HepG2 (cell line): Measurements from ENCODE around the gene STH. TPM values are rescaled to one million over a fixed set of nuclear protein-coding genes. Genes with fewer than 3 reads are reported as not detected.

Experiments
- ARNT ChIP-seq: fragments of 450-650 bp; IDR thresholded peaks from 2 replicates; pipeline ENCODE4 v1.6.1; 2017
- BCL6 ChIP-seq: IDR thresholded peaks from 2 replicates; pipeline ENCODE4 v1.6.1; 2016; ENCODE audit warnings: missing genetic modification reagents, missing compliant biosample characterization
- MTA1 ChIP-seq: sonication (generic); formaldehyde crosslinking; IDR thresholded peaks from 2 replicates; pipeline ENCODE4 v1.4.0; 2020; ENCODE audit warnings: missing genetic modification reagents, mild to moderate bottlenecking, borderline replicate concordance
- NFKB2 ChIP-seq: sonication (generic); formaldehyde crosslinking; IDR thresholded peaks from 2 replicates; pipeline ENCODE4 v1.4.0; 2020; ENCODE audit warnings: missing genetic modification reagents, borderline replicate concordance
- NRL ChIP-seq: sonication (generic); formaldehyde crosslinking; IDR thresholded peaks from 2 replicates; pipeline ENCODE4 v1.5.0; 2020; ENCODE audit warnings: missing genetic modification reagents, mild to moderate bottlenecking, moderate library complexity, borderline replicate concordance
- PHF5A ChIP-seq: IDR thresholded peaks from one replicate; pipeline ENCODE4 v1.6.1; 2018; ENCODE audit warnings: low read depth, missing genetic modification reagents; ENCODE audit not compliant: unreplicated experiment
- RBFOX2 ChIP-seq: fragments of 200-400 bp; formaldehyde crosslinking; IDR thresholded peaks from 2 replicates; pipeline ENCODE4 v1.6.1; 2017; ENCODE audit warnings: low read depth, mild to moderate bottlenecking, low read length
- RXRB ChIP-seq: IDR thresholded peaks from 2 replicates; pipeline ENCODE4 v1.6.1; 2016; ENCODE audit warnings: borderline replicate concordance, missing genetic modification reagents, missing compliant biosample characterization
- SP5 ChIP-seq: IDR thresholded peaks from 2 replicates; pipeline ENCODE4 v1.6.1; 2016; ENCODE audit warnings: low read depth, borderline replicate concordance
- WIZ ChIP-seq: sonication (generic); formaldehyde crosslinking; IDR thresholded peaks from 2 replicates; pipeline ENCODE4 v1.5.1; 2020; ENCODE audit warnings: mild to moderate bottlenecking, missing genetic modification reagents
- ZBTB7B ChIP-seq: sonication (generic); formaldehyde crosslinking; IDR thresholded peaks from 2 replicates; pipeline ENCODE4 v1.4.0; 2020; ENCODE audit warnings: missing genetic modification reagents
- ZFY ChIP-seq: sonication (generic); formaldehyde crosslinking; IDR thresholded peaks from 2 replicates; pipeline ENCODE4 v1.4.0; 2020; ENCODE audit warnings: missing genetic modification reagents
- ZNF180 ChIP-seq: sonication (generic); formaldehyde crosslinking; IDR thresholded peaks from 2 replicates; pipeline ENCODE4 v1.4.0; 2020; ENCODE audit warnings: low read depth, missing genetic modification reagents, borderline replicate concordance
- ZNF550 ChIP-seq: sonication (generic); formaldehyde crosslinking; IDR thresholded peaks from 2 replicates; pipeline ENCODE4 v1.4.0; 2020; ENCODE audit warnings: mild to moderate bottlenecking, missing genetic modification reagents, borderline replicate concordance
- ZNF572 ChIP-seq: sonication (generic); formaldehyde crosslinking; IDR thresholded peaks from 2 replicates; pipeline ENCODE4 v1.5.1; 2020; ENCODE audit warnings: mild to moderate bottlenecking, missing genetic modification reagents
- ZNF720 ChIP-seq: sonication (generic); formaldehyde crosslinking; IDR thresholded peaks from 2 replicates; pipeline ENCODE4 v1.4.0; 2020; ENCODE audit warnings: missing genetic modification reagents
- ZNF788 ChIP-seq: sonication (generic); formaldehyde crosslinking; IDR thresholded peaks from 2 replicates; pipeline ENCODE4 v1.5.0; 2020; ENCODE audit warnings: mild to moderate bottlenecking, missing genetic modification reagents, borderline replicate concordance
- polyA plus RNA-seq, 8 experiments: library from polyadenylated mRNA; depleted of rRNA in 3 of 8; stranded (reverse) in 7 of 8; unstranded in 1 of 8; fragments of >200 nt; fragmentation: Illumina TruSeq in 4 of 8; extraction: Trizol in 4 of 8; gene quantifications; 2 replicates each; pipeline versions ENCODE4 v1.2.1 to v1.2.3, GENCODE V29; 2011 to 2016; ENCODE audit warnings: low read depth in 4 of 8, missing spikeins in 1 of 8, mixed read lengths in 1 of 8; ENCODE audit not compliant: insufficient read depth in 1 of 8
- total RNA-seq, 5 experiments: library from RNA; depleted of rRNA; stranded (reverse); fragments of >200 nt; fragmentation: Illumina TruSeq; extraction: Trizol; gene quantifications; 2 replicates each; pipeline ENCODE4 v1.2.3, GENCODE V29; 2016; ENCODE audit warnings: low read depth in 1 of 5
- TF ChIP-seq, protein P1 (sequence below): sonication (generic); formaldehyde crosslinking; IDR thresholded peaks from 2 replicates; pipeline ENCODE4 v1.8.1; 2022; ENCODE audit warnings: low read depth, mild to moderate bottlenecking, missing genetic modification reagents
- TF ChIP-seq, protein P2 (sequence below): IDR thresholded peaks from 2 replicates; pipeline ENCODE4 v1.6.1; 2012; ENCODE audit warnings: inconsistent platforms
- TF ChIP-seq, protein P3 (sequence below): sonication (generic); formaldehyde crosslinking; conservative IDR thresholded peaks from 2 replicates; pipeline ENCODE4 v1.8.1; 2023; ENCODE audit warnings: missing genetic modification reagents
- TF ChIP-seq, protein P4 (sequence below): sonication (generic); formaldehyde crosslinking; IDR thresholded peaks from 2 replicates; pipeline ENCODE4 v1.5.1; 2020; ENCODE audit warnings: mild to moderate bottlenecking, missing genetic modification reagents, moderate library complexity

Gene STH
- total and polyA plus RNA-seq, 2 of the 13 experiments (the other 11 are each of a cell fraction or from before 2014, with no cell fraction given), result not detected

DNA sequence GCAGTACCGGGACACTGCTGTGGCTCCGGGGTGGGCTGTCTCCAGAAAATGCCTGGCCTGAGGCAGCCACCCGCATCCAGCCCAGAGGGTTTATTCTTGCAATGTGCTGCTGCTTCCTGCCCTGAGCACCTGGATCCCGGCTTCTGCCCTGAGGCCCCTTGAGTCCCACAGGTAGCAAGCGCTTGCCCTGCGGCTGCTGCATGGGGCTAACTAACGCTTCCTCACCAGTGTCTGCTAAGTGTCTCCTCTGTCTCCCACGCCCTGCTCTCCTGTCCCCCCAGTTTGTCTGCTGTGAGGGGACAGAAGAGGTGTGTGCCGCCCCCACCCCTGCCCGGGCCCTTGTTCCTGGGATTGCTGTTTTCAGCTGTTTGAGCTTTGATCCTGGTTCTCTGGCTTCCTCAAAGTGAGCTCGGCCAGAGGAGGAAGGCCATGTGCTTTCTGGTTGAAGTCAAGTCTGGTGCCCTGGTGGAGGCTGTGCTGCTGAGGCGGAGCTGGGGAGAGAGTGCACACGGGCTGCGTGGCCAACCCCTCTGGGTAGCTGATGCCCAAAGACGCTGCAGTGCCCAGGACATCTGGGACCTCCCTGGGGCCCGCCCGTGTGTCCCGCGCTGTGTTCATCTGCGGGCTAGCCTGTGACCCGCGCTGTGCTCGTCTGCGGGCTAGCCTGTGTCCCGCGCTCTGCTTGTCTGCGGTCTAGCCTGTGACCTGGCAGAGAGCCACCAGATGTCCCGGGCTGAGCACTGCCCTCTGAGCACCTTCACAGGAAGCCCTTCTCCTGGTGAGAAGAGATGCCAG is 12.9 kb downstream of the STH start (continued):
- TF ChIP-seq, protein P1, sequence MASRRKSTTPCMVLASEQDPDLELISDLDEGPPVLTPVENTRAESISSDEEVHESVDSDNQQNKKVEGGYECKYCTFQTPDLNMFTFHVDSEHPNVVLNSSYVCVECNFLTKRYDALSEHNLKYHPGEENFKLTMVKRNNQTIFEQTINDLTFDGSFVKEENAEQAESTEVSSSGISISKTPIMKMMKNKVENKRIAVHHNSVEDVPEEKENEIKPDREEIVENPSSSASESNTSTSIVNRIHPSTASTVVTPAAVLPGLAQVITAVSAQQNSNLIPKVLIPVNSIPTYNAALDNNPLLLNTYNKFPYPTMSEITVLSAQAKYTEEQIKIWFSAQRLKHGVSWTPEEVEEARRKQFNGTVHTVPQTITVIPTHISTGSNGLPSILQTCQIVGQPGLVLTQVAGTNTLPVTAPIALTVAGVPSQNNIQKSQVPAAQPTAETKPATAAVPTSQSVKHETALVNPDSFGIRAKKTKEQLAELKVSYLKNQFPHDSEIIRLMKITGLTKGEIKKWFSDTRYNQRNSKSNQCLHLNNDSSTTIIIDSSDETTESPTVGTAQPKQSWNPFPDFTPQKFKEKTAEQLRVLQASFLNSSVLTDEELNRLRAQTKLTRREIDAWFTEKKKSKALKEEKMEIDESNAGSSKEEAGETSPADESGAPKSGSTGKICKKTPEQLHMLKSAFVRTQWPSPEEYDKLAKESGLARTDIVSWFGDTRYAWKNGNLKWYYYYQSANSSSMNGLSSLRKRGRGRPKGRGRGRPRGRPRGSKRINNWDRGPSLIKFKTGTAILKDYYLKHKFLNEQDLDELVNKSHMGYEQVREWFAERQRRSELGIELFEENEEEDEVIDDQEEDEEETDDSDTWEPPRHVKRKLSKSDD (CRISPR knock-in tag), result 0 out of 2 replicates have a peak, but pooled peaks have one; percentile 3
- TF ChIP-seq ZNF788 (CRISPR knock-in tag) (0 out of 2 replicates have a peak, but pooled peaks have one; percentile 30), ARNT (no peak), ZNF180 (no peak), RBFOX2 (no peak), RXRB (CRISPR knock-in tag) (0 out of 2 replicates have a peak, but pooled peaks have one; percentile 15), BCL6 (CRISPR knock-in tag) (no peak), SP5 (CRISPR knock-in tag) (no peak), NFKB2 (CRISPR knock-in tag) (0 out of 2 replicates have a peak, but pooled peaks have one; percentile 19), ZNF572 (CRISPR knock-in tag) (0 out of 2 replicates have a peak, but pooled peaks have one; percentile 36), ZNF550 (CRISPR knock-in tag) (no peak), ZNF720 (no peak), NRL (CRISPR knock-in tag) (0 out of 2 replicates have a peak, but pooled peaks have one; percentile 12), PHF5A (CRISPR knock-in tag) (no peak), WIZ (CRISPR knock-in tag) (0 out of 2 replicates have a peak, but pooled peaks have one; percentile 54), MTA1 (CRISPR knock-in tag) (peak; percentile 64; the same call in 1 of the 2 replicates), ZFY (CRISPR knock-in tag) (0 out of 2 replicates have a peak, but pooled peaks have one; percentile 12), ZBTB7B (CRISPR knock-in tag) (no peak)
- TF ChIP-seq, protein P2, sequence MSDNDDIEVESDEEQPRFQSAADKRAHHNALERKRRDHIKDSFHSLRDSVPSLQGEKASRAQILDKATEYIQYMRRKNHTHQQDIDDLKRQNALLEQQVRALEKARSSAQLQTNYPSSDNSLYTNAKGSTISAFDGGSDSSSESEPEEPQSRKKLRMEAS, result peak; percentile 94
- TF ChIP-seq, protein P3, sequence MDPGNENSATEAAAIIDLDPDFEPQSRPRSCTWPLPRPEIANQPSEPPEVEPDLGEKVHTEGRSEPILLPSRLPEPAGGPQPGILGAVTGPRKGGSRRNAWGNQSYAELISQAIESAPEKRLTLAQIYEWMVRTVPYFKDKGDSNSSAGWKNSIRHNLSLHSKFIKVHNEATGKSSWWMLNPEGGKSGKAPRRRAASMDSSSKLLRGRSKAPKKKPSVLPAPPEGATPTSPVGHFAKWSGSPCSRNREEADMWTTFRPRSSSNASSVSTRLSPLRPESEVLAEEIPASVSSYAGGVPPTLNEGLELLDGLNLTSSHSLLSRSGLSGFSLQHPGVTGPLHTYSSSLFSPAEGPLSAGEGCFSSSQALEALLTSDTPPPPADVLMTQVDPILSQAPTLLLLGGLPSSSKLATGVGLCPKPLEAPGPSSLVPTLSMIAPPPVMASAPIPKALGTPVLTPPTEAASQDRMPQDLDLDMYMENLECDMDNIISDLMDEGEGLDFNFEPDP, result 0 out of 2 replicates have a peak, but pooled peaks have one; percentile 96
- TF ChIP-seq, protein P4, sequence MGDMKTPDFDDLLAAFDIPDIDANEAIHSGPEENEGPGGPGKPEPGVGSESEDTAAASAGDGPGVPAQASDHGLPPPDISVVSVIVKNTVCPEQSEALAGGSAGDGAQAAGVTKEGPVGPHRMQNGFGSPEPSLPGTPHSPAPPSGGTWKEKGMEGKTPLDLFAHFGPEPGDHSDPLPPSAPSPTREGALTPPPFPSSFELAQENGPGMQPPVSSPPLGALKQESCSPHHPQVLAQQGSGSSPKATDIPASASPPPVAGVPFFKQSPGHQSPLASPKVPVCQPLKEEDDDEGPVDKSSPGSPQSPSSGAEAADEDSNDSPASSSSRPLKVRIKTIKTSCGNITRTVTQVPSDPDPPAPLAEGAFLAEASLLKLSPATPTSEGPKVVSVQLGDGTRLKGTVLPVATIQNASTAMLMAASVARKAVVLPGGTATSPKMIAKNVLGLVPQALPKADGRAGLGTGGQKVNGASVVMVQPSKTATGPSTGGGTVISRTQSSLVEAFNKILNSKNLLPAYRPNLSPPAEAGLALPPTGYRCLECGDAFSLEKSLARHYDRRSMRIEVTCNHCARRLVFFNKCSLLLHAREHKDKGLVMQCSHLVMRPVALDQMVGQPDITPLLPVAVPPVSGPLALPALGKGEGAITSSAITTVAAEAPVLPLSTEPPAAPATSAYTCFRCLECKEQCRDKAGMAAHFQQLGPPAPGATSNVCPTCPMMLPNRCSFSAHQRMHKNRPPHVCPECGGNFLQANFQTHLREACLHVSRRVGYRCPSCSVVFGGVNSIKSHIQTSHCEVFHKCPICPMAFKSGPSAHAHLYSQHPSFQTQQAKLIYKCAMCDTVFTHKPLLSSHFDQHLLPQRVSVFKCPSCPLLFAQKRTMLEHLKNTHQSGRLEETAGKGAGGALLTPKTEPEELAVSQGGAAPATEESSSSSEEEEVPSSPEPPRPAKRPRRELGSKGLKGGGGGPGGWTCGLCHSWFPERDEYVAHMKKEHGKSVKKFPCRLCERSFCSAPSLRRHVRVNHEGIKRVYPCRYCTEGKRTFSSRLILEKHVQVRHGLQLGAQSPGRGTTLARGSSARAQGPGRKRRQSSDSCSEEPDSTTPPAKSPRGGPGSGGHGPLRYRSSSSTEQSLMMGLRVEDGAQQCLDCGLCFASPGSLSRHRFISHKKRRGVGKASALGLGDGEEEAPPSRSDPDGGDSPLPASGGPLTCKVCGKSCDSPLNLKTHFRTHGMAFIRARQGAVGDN (CRISPR knock-in tag), result peak; percentile 95
